Fibroblast of pulmonary artery (primary cell): Measurements from ENCODE around the gene PAX2.

Experiments
- DNase-seq: peaks from one replicate; pipeline ENCODE4 v3.0.0-alpha.2; 2010; ENCODE audit warnings: low read depth
- H3K4me3 ChIP-seq: replicated peaks from 2 replicates; pipeline ENCODE4 v1.5.1; 2011; ENCODE audit warnings: low read depth, mild to moderate bottlenecking, control low read depth, low read length, moderate library complexity
- CTCF ChIP-seq: IDR thresholded peaks from 2 replicates; pipeline ENCODE4 v1.5.1; 2011; ENCODE audit warnings: mild to moderate bottlenecking, control low read depth, low read length, inconsistent platforms; ENCODE audit errors: missing control alignments

The PAX2 gene

GRCh38 chr10:100745882-100746783 lies 751 bp downstream of the PAX2 start:
- DNase-seq = no peak
- H3K4me3 ChIP-seq = no peak overlapping the region
- no peak for TF ChIP-seq CTCF

- DNase-seq = no peak
- TF ChIP-seq CTCF = no peak
- no peak overlapping the region for H3K4me3 ChIP-seq
These were observed 1.5 kb downstream of the PAX2 start for GRCh38 chr10:100746784-100747455.

- TF ChIP-seq CTCF = no peak
- DNase-seq = no peak
- no peak overlapping the region for H3K4me3 ChIP-seq
These were observed 2.3 kb downstream of the PAX2 start for GRCh38 chr10:100747456-100748230.

GRCh38 chr10:100748231-100749058 lies 3.1 kb downstream of the PAX2 start:
- no peak overlapping the region for H3K4me3 ChIP-seq
- no peak for DNase-seq
- no peak for TF ChIP-seq CTCF

GRCh38 chr10:100749059-100749308 lies 3.6 kb downstream of the PAX2 start:
- TF ChIP-seq CTCF = no peak
- no peak for DNase-seq
- no peak overlapping the region for H3K4me3 ChIP-seq

- no peak for DNase-seq
- TF ChIP-seq CTCF = no peak
- H3K4me3 ChIP-seq = no peak overlapping the region
These were observed 4.2 kb downstream of the PAX2 start for GRCh38 chr10:100749309-100750217.
